ENCODE data around the gene HEYL. TPM values are rescaled to one million over a fixed set of nuclear protein-coding genes. Genes with fewer than 3 reads are reported as not detected.

Gene HEYL
- total and polyA plus RNA-seq, 9 of the 15 experiments (the other 6 are each of a cell fraction or from before 2014, with no cell fraction given), result 0.13 to 0.89 (median 0.25) TPM

- CTCF ChIA-PET (ENCODE audit: low intra/inter-chr PET ratio), result no interaction called here
These were observed 26.2 kb downstream of the HEYL start for GRCh38 chr1:39613250-39613649.

More at GRCh38 chr1:39613250-39613649, 26.2 kb downstream of the HEYL start:
- intact Hi-C loops (cut with micrococcal nuclease), result no loop called here
- in situ Hi-C loops (cut with MboI), result no loop called here
- POLR2A ChIA-PET, result no interaction called here
- Histone ChIP-seq H3K4me3 (no peak overlapping the region), H3K4me2 (ENCODE audit: insufficient read depth, low read length) (no peak overlapping the region), H3K4me1 (replicated peaks in 1 of 2; ENCODE audit: control insufficient read depth in 2 of 2, insufficient read depth in 2 of 2, low read length in 2 of 2) (peaks cover 2 to 11% of the 10 kb centered on the region in 2 experiments; a peak in 4 of 5 replicates), H3K9me1 (ENCODE audit: control insufficient read depth, insufficient read depth, low read length) (no peaks in the 10 kb centered on the region), H4K20me1 (replicated peaks; ENCODE audit: control insufficient read depth, insufficient read depth, low read length) (no peaks in the 10 kb centered on the region; the same call in 1 of the 2 replicates), H3K27ac (ENCODE audit: extremely low read depth, low read depth, low read length) (no peak overlapping the region), H3K9ac (ENCODE audit: insufficient read depth in 1 of 2, low read depth in 2 of 2, low read length in 2 of 2) (no peak overlapping the region), H3K36me3 (ENCODE audit: control insufficient read depth, insufficient read depth, low read length) (no peaks in the 10 kb centered on the region), H2AFZ (ENCODE audit: low read depth, low read length) (no peak overlapping the region), H3K9me3 (replicated peaks; ENCODE audit: control insufficient read depth, insufficient read depth, low read depth, low read length) (no peaks in the 10 kb centered on the region), H3K27me3 (ENCODE audit: control insufficient read depth in 2 of 2, insufficient read depth in 2 of 2, low read length in 2 of 2) (peaks cover 3 to 9% of the 10 kb centered on the region in 2 experiments; a peak in 2 of 5 replicates), H3K79me2 (ENCODE audit: control insufficient read depth, insufficient read depth, low read length) (no peaks in the 10 kb centered on the region)
- no peak for ATAC-seq
- no TSS peak for BruUV-seq (replicated peaks)
- TF ChIP-seq ZNF668 (CRISPR knock-in tag; IDR thresholded peaks at IDR 0.05) (no peak), ARHGAP35 (IDR thresholded peaks at IDR 0.05; ENCODE audit: partially characterized antibody) (no peak), FOXA3 (CRISPR knock-in tag; conservative IDR thresholded peaks at IDR 0.05 in 1 of 2, IDR thresholded peaks at IDR 0.05 in 1 of 2) (no peak), ATF1 (CRISPR knock-in tag; IDR thresholded peaks at IDR 0.05) (no peak), ATF1 (tag; IDR thresholded peaks at IDR 0.05) (no peak), EZH2 (IDR thresholded peaks at IDR 0.05; ENCODE audit: borderline replicate concordance, low read depth, low read length) (no peak), ZNF175 (CRISPR knock-in tag; IDR thresholded peaks at IDR 0.05; ENCODE audit: low read depth) (no peak), ZBTB9 (CRISPR knock-in tag; IDR thresholded peaks at IDR 0.05) (no peak), ZNF695 (CRISPR knock-in tag; IDR thresholded peaks at IDR 0.05) (no peak), AFF4 (CRISPR knock-in tag; IDR thresholded peaks at IDR 0.05) (no peak), FOSL1 (tag; conservative IDR thresholded peaks at IDR 0.05) (0 out of 2 replicates have a peak, but pooled peaks have one; percentile 27), KLF16 (IDR thresholded peaks at IDR 0.05) (no peak), DLX4 (CRISPR knock-in tag; IDR thresholded peaks at IDR 0.05) (no peak), NRF1 (conservative IDR thresholded peaks at IDR 0.05 in 1 of 2, IDR thresholded peaks at IDR 0.05 in 1 of 2) (0 out of 4 replicates have a peak, but pooled peaks of 1 of the 2 experiments have one; percentile 18), ZBTB1 (CRISPR knock-in tag; IDR thresholded peaks at IDR 0.05; ENCODE audit: borderline replicate concordance, low read depth) (no peak), NFIX (CRISPR knock-in tag; IDR thresholded peaks at IDR 0.05; ENCODE audit: low read depth) (no peak), KDM1A (IDR thresholded peaks at IDR 0.05) (peak; percentile 48 to 60; a peak in 3 of 4 replicates), ILK (tag; IDR thresholded peaks at IDR 0.05; ENCODE audit: borderline replicate concordance, low read depth) (no peak)
- no peak for DNase-seq (ENCODE audit: extremely low read depth in 1 of 4, low spot score in 3 of 4)
- FAIRE-seq, result no peak
- WGBS (ENCODE audit: insufficient coverage, low coverage, missing lambda C conversion rate), result 8% methylated on average over 6 of the region's 6 CpGs

Measured in K562 (cell line).